Measurements from ENCODE around the gene SLC1A5. TPM values are rescaled to one million over a fixed set of nuclear protein-coding genes. Genes with fewer than 3 reads are reported as not detected.
A peak's percentile ranks its signal among the peaks of the same experiment; 100 is the strongest.

Gene SLC1A5
- total RNA-seq, 2 experiments from 2014 or later = 139 TPM

DNA sequence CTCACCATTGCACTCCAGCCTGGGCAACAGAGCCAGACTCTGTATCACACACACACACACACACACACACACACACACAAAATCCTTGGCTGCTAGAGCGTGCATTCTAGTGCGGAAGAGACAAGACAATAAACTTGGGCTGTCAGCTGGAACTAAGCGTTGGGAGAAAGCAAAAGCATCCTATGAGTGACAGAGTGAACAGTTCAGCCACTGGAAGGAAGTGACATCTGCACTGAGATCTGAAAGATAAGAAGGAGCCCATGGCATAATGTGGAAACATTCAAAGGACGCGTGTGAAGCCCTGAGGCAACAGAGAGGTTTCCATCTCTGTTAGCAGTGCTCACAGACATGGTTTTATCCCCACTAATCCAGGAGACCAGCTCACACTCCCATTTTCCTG lies 3.5 kb upstream of the SLC1A5 start:
- CTCF ChIA-PET = no interaction called here
- intact Hi-C loops (cut with micrococcal nuclease) = no loop called here
- Mint-ChIP-seq H3K27ac (no peak overlapping the region), H3K27me3 (ENCODE audit: low read depth) (no peaks in the 10 kb centered on the region), H3K36me3 (ENCODE audit: low read depth) (peaks cover 5% of the 10 kb centered on the region), H3K9me3 (no peaks in the 10 kb centered on the region), H3K4me1 (ENCODE audit: low read depth) (peaks cover 25% of the 10 kb centered on the region), H3K4me3 (no peak overlapping the region)
- peak; percentile 35 for DNase-seq

GRCh38 chr19:46789371-46789770 lies 977 bp upstream of the SLC1A5 start:
- no peaks in the 10 kb centered on the region for H3K27me3 Mint-ChIP-seq (ENCODE audit: low read depth)
- H3K36me3 Mint-ChIP-seq (ENCODE audit: low read depth) = peaks cover 30% of the 10 kb centered on the region
- peaks cover 28% of the 10 kb centered on the region for H3K4me1 Mint-ChIP-seq (ENCODE audit: low read depth)
- CTCF ChIA-PET = interaction anchor here (1.0 to 1.7 kb wide), 3 partner anchors 22 to 52 kb away, joined by 3 to 5 read pairs (median 3); no protein-coding TSS in a partner anchor
- H3K9me3 Mint-ChIP-seq = no peaks in the 10 kb centered on the region
- no peak overlapping the region for H3K4me3 Mint-ChIP-seq
- no peak overlapping the region for H3K27ac Mint-ChIP-seq
- intact Hi-C loops (cut with micrococcal nuclease) = loop anchor here (2.0 to 5.0 kb wide), 4 partner anchors 61 to 398 kb away; partner anchors contain the start of genes AP2S1, CALM3 and ZC3H4
- DNase-seq = no peak

DNA sequence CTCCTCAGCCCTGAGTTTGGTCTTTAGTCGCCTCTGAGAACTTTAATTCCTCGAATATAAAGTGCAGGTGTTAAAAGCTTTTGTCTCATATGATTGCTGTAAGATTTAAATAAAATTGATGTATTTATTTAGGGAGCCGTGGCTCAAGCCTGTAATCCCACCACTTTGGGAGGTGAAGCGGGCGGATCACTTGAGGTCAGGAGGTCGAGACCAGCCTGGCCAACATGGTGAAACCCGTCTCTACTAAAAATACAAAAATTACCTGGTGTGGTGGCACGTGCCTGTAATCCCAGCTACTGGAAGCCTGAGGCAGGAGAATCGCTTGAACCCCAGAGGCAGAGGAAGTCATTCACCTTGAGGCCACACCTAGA lies 559 bp upstream of the SLC1A5 start:
- H3K9me3 Mint-ChIP-seq = no peaks in the 10 kb centered on the region
- no peaks in the 10 kb centered on the region for H3K27me3 Mint-ChIP-seq (ENCODE audit: low read depth)
- peak overlapping the region; percentile 69 for H3K27ac Mint-ChIP-seq
- no peak for DNase-seq
- CTCF ChIA-PET = interaction anchor here (0.6 to 1.7 kb wide), 4 partner anchors 22 to 246 kb away, joined by 3 to 5 read pairs (median 3); no protein-coding TSS in a partner anchor
- intact Hi-C loops (cut with micrococcal nuclease) = loop anchor here (2.0 to 5.0 kb wide), 4 partner anchors 62 to 398 kb away; partner anchors contain the start of genes AP2S1, CALM3 and ZC3H4
- H3K4me1 Mint-ChIP-seq (ENCODE audit: low read depth) = peaks cover 32% of the 10 kb centered on the region
- peaks cover 34% of the 10 kb centered on the region for H3K36me3 Mint-ChIP-seq (ENCODE audit: low read depth)
- peak overlapping the region; percentile 95 for H3K4me3 Mint-ChIP-seq

DNA sequence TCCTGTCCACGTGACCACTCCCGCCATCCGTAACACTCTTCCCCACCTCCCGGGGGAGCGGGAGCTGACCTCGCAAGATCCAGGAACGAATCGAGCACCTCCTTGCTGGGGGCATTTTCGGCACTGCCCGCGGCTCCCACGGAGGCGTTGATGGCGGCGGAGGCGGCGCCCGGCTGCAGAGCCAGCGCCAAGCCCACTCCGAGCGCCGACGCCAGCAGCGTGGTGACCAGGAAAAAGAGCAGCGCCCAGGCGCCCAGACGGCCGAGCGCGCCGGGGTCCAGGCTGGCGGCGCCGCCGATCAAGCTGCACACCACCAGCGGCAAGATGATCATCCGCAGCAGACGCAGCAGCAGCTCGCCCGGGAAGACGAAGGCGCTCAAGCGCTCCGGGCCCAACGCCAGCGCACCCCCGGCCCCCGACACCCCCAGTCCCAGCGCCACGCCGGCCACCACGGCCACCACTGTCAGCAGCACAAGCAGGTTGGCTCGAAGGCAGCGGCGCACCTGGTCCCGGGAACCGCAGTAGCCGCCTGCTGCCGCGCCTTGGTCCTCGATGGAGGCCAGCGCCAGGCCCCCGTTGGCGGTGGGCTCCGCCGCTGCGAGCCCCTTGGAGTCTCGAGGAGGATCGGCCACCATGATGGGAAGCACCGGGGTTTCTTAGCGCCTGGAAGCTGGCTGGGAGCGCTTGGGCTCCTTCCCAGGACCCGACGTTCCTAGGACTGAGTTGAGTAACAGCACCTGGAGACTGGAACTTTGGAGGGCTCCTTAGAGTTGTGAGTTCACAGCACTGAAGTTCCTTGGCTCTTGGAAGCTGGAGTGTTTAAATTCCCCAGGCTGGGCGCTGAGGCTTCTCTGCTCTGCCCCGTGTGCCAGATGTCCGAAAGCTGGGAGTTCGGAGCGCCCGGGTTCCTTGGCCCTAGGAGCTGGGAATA lies 798 bp downstream of the SLC1A5 start:
- Mint-ChIP-seq H3K4me1 (ENCODE audit: low read depth) (peaks cover 44% of the 10 kb centered on the region), H3K27ac (peak overlapping the region; percentile 99), H3K4me3 (peak overlapping the region; percentile 95), H3K36me3 (ENCODE audit: low read depth) (peaks cover 47% of the 10 kb centered on the region), H3K9me3 (no peaks in the 10 kb centered on the region), H3K27me3 (ENCODE audit: low read depth) (no peaks in the 10 kb centered on the region)
- intact Hi-C loops (cut with micrococcal nuclease) = loop anchor here (2.0 to 5.0 kb wide), 4 partner anchors 63 to 400 kb away; partner anchors contain the start of genes AP2S1, CALM3 and ZC3H4
- CTCF ChIA-PET = interaction anchor here (0.5 to 3.3 kb wide), 5 partner anchors 21 to 52 kb away, joined by 3 to 13 read pairs (median 4); no protein-coding TSS in a partner anchor
- peak; percentile 47 for DNase-seq

DNA sequence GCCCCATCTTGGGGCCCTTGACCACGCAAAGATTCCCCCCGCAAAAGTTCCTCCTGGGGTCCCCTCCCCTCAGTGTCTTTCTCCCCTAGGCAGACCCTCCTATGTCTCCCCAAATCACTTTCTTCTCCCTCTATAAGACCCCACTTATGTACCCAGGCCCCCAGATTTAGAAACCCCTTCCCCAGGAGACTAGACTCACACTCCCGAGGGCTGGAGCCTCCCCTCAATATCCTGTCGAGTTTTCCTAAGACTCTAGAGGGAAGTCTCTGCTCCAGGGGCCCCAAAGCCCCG lies 1.4 kb downstream of the SLC1A5 start:
- Mint-ChIP-seq H3K9me3 (no peaks in the 10 kb centered on the region), H3K27ac (peak overlapping the region; percentile 99), H3K27me3 (ENCODE audit: low read depth) (no peaks in the 10 kb centered on the region), H3K4me3 (peak overlapping the region; percentile 95), H3K36me3 (ENCODE audit: low read depth) (peaks cover 54% of the 10 kb centered on the region), H3K4me1 (ENCODE audit: low read depth) (peaks cover 39% of the 10 kb centered on the region)
- DNase-seq = no peak
- CTCF ChIA-PET = interaction anchor here (0.9 to 3.3 kb wide), 2 partner anchors 20 to 37 kb away, joined by 4 to 13 read pairs; no protein-coding TSS in a partner anchor
- intact Hi-C loops (cut with micrococcal nuclease) = loop anchor here (5.0 kb wide), 1 partner anchor 400 kb away; no protein-coding TSS in a partner anchor

DNA sequence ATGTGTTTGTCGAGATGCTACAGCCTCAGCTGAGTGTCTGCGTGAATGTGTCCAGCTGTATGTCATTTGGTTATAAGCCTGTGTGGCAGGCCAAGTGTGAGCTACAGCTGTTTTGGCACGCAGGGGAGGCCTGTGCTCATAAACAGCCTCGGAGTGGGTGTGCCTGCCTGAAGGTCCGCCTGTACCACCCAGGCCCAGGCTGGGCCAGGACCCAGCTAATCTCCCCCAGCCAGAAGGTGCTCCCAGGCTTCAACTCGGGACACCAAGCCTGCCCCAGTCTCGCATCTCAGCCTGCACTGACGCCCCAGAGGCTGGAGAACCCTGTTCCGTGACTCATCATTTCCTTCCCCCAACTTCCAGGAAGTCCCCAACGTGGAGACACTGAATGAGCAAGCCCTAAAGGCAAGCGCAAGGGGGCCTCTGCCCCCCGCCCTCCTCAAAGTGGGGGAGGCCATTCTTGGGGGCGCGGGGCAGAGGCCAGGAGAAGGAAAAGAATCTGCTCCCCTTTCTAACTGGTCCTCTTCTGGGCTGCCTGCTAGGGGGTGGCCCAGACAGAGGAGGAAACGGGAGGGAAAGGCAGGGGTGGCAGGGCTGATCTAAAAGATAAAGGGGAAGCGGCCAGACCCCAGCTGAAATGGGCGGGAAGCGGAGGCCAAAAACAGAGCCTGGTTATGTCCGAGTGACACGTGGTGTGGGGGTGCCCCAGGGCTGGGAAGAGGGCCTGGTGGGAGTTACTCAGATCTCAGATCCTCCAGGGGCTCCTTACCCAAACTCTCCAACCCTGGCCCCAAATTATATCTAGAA lies 2.0 kb downstream of the SLC1A5 start:
- Mint-ChIP-seq H3K36me3 (ENCODE audit: low read depth) (peaks cover 59% of the 10 kb centered on the region), H3K27ac (peak overlapping the region; percentile 99), H3K4me1 (ENCODE audit: low read depth) (peaks cover 38% of the 10 kb centered on the region), H3K4me3 (peak overlapping the region; percentile 95), H3K9me3 (no peaks in the 10 kb centered on the region), H3K27me3 (ENCODE audit: low read depth) (no peaks in the 10 kb centered on the region)
- DNase-seq = peak; percentile 96
- CTCF ChIA-PET = interaction anchor here (0.9 to 3.3 kb wide), 4 partner anchors 19 to 337 kb away, joined by 3 to 13 read pairs (median 4); no protein-coding TSS in a partner anchor
- intact Hi-C loops (cut with micrococcal nuclease) = loop anchor here (1.0 to 5.0 kb wide), 6 partner anchors 35 to 470 kb away; partner anchors contain the start of genes CCDC9 and PRKD2

DNA sequence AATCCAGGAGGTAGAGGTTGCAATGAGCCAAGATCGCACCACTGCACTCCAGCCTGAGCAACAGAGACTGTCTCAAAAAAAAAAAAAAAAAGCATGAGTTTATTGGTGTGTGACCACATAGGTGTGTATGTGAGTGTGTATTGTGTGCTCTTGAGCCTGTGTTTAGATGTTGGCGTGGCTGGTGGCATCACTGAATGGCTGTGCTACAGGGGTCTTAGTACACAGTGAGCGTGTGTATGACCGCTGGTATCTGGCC lies 2.5 kb downstream of the SLC1A5 start:
- peaks cover 37% of the 10 kb centered on the region for H3K4me1 Mint-ChIP-seq (ENCODE audit: low read depth)
- CTCF ChIA-PET = interaction anchor here (0.9 to 3.3 kb wide), 4 partner anchors 19 to 338 kb away, joined by 3 to 13 read pairs (median 6); no protein-coding TSS in a partner anchor

DNA sequence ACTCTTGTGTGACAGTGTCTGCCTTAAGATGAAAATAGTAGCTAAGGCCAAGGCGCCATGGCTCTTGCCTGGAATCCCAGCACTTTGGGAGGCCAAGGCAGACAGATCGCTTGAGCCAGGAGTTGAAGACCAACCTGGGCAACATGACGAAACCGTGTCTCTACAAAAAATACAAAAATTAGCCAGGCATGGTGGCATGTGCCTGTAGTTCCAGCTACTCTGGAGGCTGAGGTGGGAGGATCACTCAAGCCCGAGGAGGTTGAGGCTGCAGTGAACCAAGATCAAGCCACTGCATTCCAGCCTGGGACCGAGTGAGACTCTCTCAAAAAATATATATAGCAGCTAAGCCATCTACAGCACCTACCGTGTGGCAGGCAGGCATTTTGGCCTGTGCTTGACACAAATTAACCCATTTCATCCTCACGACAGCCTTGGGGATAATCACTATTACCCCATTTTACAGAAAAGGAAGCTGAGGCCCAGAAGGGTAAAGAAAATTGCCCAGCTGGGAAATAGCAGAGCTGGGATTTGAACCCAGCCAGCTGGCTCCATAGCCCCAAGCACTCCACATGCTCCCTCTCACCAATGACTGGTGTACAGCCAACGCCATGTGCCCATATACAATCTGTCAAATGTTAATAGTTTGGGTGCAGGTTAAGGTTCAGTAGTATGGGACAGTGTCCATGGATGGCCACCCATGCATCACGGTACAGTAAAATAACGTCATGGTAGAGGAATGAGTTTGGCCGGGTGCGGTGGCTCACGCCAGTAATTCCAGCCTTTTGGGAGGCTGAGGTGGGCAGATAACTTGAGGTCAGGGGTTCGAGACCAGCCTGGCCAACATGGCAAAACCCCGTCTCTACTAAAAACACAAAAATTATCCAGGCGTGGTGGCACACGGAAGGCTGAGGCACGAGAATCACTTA lies 3.1 kb downstream of the SLC1A5 start:
- peaks cover 38% of the 10 kb centered on the region for H3K4me1 Mint-ChIP-seq (ENCODE audit: low read depth)
- CTCF ChIA-PET = interaction anchor here (0.9 to 3.3 kb wide), 9 partner anchors 15 to 338 kb away, joined by 3 to 13 read pairs (median 4); no protein-coding TSS in a partner anchor
- peak overlapping the region; percentile 99 for H3K27ac Mint-ChIP-seq
- H3K9me3 Mint-ChIP-seq = no peaks in the 10 kb centered on the region
- DNase-seq = no peak
- H3K27me3 Mint-ChIP-seq (ENCODE audit: low read depth) = no peaks in the 10 kb centered on the region
- intact Hi-C loops (cut with micrococcal nuclease) = loop anchor here (5.0 kb wide), 1 partner anchor 402 kb away; no protein-coding TSS in a partner anchor
- peak overlapping the region; percentile 95 for H3K4me3 Mint-ChIP-seq
- H3K36me3 Mint-ChIP-seq (ENCODE audit: low read depth) = peaks cover 60% of the 10 kb centered on the region

More for the DNA sequence above, 2.5 kb downstream of the SLC1A5 start:
- H3K9me3 Mint-ChIP-seq = no peaks in the 10 kb centered on the region
- DNase-seq = no peak
- H3K4me3 Mint-ChIP-seq = peak overlapping the region; percentile 95
- H3K27ac Mint-ChIP-seq = peak overlapping the region; percentile 99
- peaks cover 60% of the 10 kb centered on the region for H3K36me3 Mint-ChIP-seq (ENCODE audit: low read depth)
- intact Hi-C loops (cut with micrococcal nuclease) = loop anchor here (1.0 to 5.0 kb wide), 6 partner anchors 35 to 470 kb away; partner anchors contain the start of genes CCDC9 and PRKD2
- no peaks in the 10 kb centered on the region for H3K27me3 Mint-ChIP-seq (ENCODE audit: low read depth)

GRCh38 chr19:46784262-46785053 lies 3.9 kb downstream of the SLC1A5 start:
- intact Hi-C loops (cut with micrococcal nuclease) = loop anchor here (5.0 kb wide), 1 partner anchor 403 kb away; no protein-coding TSS in a partner anchor
- Mint-ChIP-seq H3K36me3 (ENCODE audit: low read depth) (peaks cover 62% of the 10 kb centered on the region), H3K27me3 (ENCODE audit: low read depth) (no peaks in the 10 kb centered on the region), H3K4me1 (ENCODE audit: low read depth) (peaks cover 38% of the 10 kb centered on the region), H3K4me3 (peak overlapping the region; percentile 95), H3K27ac (peak overlapping the region; percentile 99), H3K9me3 (no peaks in the 10 kb centered on the region)
- peak; percentile 86 for DNase-seq
- CTCF ChIA-PET = interaction anchor here (0.6 to 3.3 kb wide), 8 partner anchors 14 to 123 kb away, joined by 3 to 13 read pairs (median 6); no protein-coding TSS in a partner anchor

DNA sequence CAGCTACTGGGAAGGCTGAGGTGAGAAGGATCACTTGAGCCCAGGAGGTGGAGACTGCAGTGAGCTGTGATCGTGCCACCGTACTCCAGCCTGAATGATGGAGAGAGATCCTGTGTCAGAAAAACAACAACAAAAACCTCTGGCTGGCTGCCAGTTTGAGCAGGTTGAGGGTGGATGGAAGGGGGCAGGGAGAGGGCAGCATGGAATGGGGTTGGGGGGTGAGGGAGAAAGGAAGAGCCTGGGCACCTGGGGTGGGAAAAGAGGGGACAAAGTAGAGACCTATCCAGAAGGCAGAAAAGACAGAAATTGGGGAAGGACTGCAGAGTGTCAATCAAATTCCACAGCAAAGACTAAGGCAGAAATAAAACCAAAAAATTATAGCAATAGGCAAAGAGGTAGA lies 4.7 kb downstream of the SLC1A5 start:
- peak overlapping the region; percentile 95 for H3K4me3 Mint-ChIP-seq
- peaks cover 32% of the 10 kb centered on the region for H3K4me1 Mint-ChIP-seq (ENCODE audit: low read depth)
- H3K27me3 Mint-ChIP-seq (ENCODE audit: low read depth) = no peaks in the 10 kb centered on the region
- H3K36me3 Mint-ChIP-seq (ENCODE audit: low read depth) = peaks cover 69% of the 10 kb centered on the region
- no peaks in the 10 kb centered on the region for H3K9me3 Mint-ChIP-seq
- intact Hi-C loops (cut with micrococcal nuclease) = no loop called here
- no peak for DNase-seq
- CTCF ChIA-PET = interaction anchor here (0.6 to 3.5 kb wide), 5 partner anchors 17 to 1819 kb away, joined by 3 to 10 read pairs (median 8); no protein-coding TSS in a partner anchor
- H3K27ac Mint-ChIP-seq = peak overlapping the region; percentile 99

Measured in activated naive CD4-positive, alpha-beta T cell treated with anti-CD3 and anti-CD28 coated beads for 36 hours (primary cell).